Astrocyte of the spinal cord (primary cell): ENCODE measurements around the gene RFTN1.

Source experiments
- DNase-seq: peaks from one replicate; pipeline ENCODE4 v3.0.0; 2011; ENCODE audit warnings: low read depth, low spot score
- H3K4me3 ChIP-seq: 2 replicates; pipeline ENCODE4 v1.5.1; 2011; ENCODE audit warnings: low read depth, mild to moderate bottlenecking, low read length, moderate library complexity
- CTCF ChIP-seq: IDR thresholded peaks from 2 replicates; pipeline ENCODE4 v1.5.1; 2012; ENCODE audit warnings: low read depth, mild to moderate bottlenecking, low read length, inconsistent platforms
- in situ Hi-C: cut with HindIII; loops from 2 replicates; pipeline ENCODE4 v1.10.0; 2017; ENCODE audit warnings: low sequenced_read_pairs

The RFTN1 gene

GRCh38 chr3:16380421-16380820 is 133.1 kb downstream of the RFTN1 start:
- no peak for TF ChIP-seq CTCF
- DNase-seq, result no peak
- no peak overlapping the region for H3K4me3 ChIP-seq
- in situ Hi-C loops, result no loop called here

- no peak overlapping the region for H3K4me3 ChIP-seq
- in situ Hi-C loops, result no loop called here
- TF ChIP-seq CTCF, result no peak
- DNase-seq, result no peak
Observed at GRCh38 chr3:16379838-16380237, 133.7 kb downstream of the RFTN1 start.

GRCh38 chr3:16378920-16379319 is 134.6 kb downstream of the RFTN1 start:
- peak; percentile 50 for DNase-seq
- no peak for TF ChIP-seq CTCF
- no peak overlapping the region for H3K4me3 ChIP-seq
- in situ Hi-C loops, result no loop called here

- in situ Hi-C loops, result no loop called here
- DNase-seq, result no peak
- TF ChIP-seq CTCF, result no peak
- no peak overlapping the region for H3K4me3 ChIP-seq
Observed at GRCh38 chr3:16378415-16378814, 135.1 kb downstream of the RFTN1 start.

- no peak for DNase-seq
- H3K4me3 ChIP-seq, result no peak overlapping the region
- no peak for TF ChIP-seq CTCF
- in situ Hi-C loops, result no loop called here
Observed at GRCh38 chr3:16377847-16378302, 135.6 kb downstream of the RFTN1 start.

- no peak for TF ChIP-seq CTCF
- DNase-seq, result no peak
- in situ Hi-C loops, result no loop called here
Observed at GRCh38 chr3:16377196-16377595, 136.3 kb downstream of the RFTN1 start.

GRCh38 chr3:16375891-16376290 is 137.6 kb downstream of the RFTN1 start:
- TF ChIP-seq CTCF, result no peak
- no peak overlapping the region for H3K4me3 ChIP-seq
- in situ Hi-C loops, result no loop called here
- DNase-seq, result no peak

More at GRCh38 chr3:16377196-16377595, 136.3 kb downstream of the RFTN1 start:
- H3K4me3 ChIP-seq, result no peak overlapping the region
